Measurements from ENCODE around the gene APOL6. TPM values are rescaled to one million over a fixed set of nuclear protein-coding genes. Genes with fewer than 3 reads are reported as not detected.

The APOL6 gene
- total and polyA plus RNA-seq, 2 of the 13 experiments (the other 11 are each of a cell fraction or from before 2014, with no cell fraction given) = 5.2 to 7.5 TPM

DNA sequence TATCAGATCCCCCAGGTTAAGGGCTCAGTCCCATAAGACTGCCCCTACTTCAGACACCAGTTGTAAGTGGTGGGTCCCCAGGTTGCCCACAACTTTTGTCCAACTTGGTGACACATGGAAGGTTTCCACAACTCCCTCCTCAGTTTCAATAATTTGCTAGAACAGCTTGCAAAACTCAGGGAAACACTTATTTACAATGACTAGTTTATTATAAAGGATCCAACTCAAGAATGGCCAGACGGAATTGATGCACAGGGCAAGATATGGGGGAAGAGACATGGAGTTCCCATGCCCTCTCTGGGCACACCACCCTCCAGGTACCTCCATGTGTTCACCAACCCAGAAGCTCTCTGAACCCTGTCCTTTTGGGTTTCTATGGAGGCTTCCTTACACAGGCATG lies 5.6 kb downstream of the APOL6 start:
- no peak overlapping the region for H3K4me3 ChIP-seq (replicated peaks in 1 of 3; ENCODE audit: insufficient read depth in 1 of 3, low read depth in 2 of 3, low read length in 3 of 3)
- in situ Hi-C loops (cut with HindIII; ENCODE audit: extremely low pct_ligation_motif_present, low pct_unique_long_range_greater_than_20kb) = no loop called here
- DNase-seq (ENCODE audit: low spot score) (no peak), ATAC-seq (no peak), FAIRE-seq (no peak)
- H3K9me3 ChIP-seq (ENCODE audit: low read length) = 0 out of 2 replicates have a peak, but pooled peaks cover 3% of the 10 kb centered on the region
- peaks cover 19% of the 10 kb centered on the region for H3K79me2 ChIP-seq (ENCODE audit: insufficient read depth, low read length)
- H3K9ac ChIP-seq (ENCODE audit: insufficient read depth, low read depth, low read length) = no peak overlapping the region
- no peaks in the 10 kb centered on the region for H4K20me1 ChIP-seq (ENCODE audit: insufficient read depth, low read length)
- H3K27ac ChIP-seq (ENCODE audit: extremely low read length, insufficient read depth, low read length) = no peak overlapping the region
- no peak overlapping the region for H2AFZ ChIP-seq (ENCODE audit: low read length)
- WGBS (ENCODE audit: low lambda C conversion rate) = 80% methylated on average over 1 of the region's 1 CpG
- no peak overlapping the region for H3K4me2 ChIP-seq (ENCODE audit: low read depth, low read length)
- peaks cover 1 to 31% of the 10 kb centered on the region in 2 experiments; a peak in 4 of 5 replicates for H3K36me3 ChIP-seq (replicated peaks in 1 of 2; ENCODE audit: control insufficient read depth in 1 of 2, insufficient read depth in 2 of 2, low read length in 2 of 2)
- TF ChIP-seq TOE1 (CRISPR knock-in tag; IDR thresholded peaks at IDR 0.05) (no peak), ZNF747 (CRISPR knock-in tag; IDR thresholded peaks at IDR 0.05; ENCODE audit: borderline replicate concordance) (no peak), ZNF816 (CRISPR knock-in tag; IDR thresholded peaks at IDR 0.05; ENCODE audit: borderline replicate concordance) (no peak), XRCC5 (optimal IDR thresholded peaks at IDR 0.05; ENCODE audit: low read length) (no peak), MEIS1 (CRISPR knock-in tag; IDR thresholded peaks at IDR 0.05; ENCODE audit: borderline replicate concordance) (no peak), ZNF891 (CRISPR knock-in tag; IDR thresholded peaks at IDR 0.05) (no peak), TMF1 (CRISPR knock-in tag; IDR thresholded peaks at IDR 0.05; ENCODE audit: low read depth) (no peak)
- ChIA-PET CTCF (ENCODE audit: low intra/inter-chr PET ratio, low total read pairs) (no interaction called here), POLR2A (no interaction called here)
- BruUV-seq (replicated peaks) = no TSS peak
- H3K4me1 ChIP-seq (ENCODE audit: insufficient read depth, low read length) = peaks cover 9% of the 10 kb centered on the region
- intact Hi-C loops (cut with micrococcal nuclease; ENCODE audit: unreplicated experiment) = no loop called here
- H3K27me3 ChIP-seq (ENCODE audit: control insufficient read depth in 1 of 2, insufficient read depth in 2 of 2, low read length in 2 of 2) = no peaks in the 10 kb centered on the region; a peak in 1 of 5 replicates

DNA sequence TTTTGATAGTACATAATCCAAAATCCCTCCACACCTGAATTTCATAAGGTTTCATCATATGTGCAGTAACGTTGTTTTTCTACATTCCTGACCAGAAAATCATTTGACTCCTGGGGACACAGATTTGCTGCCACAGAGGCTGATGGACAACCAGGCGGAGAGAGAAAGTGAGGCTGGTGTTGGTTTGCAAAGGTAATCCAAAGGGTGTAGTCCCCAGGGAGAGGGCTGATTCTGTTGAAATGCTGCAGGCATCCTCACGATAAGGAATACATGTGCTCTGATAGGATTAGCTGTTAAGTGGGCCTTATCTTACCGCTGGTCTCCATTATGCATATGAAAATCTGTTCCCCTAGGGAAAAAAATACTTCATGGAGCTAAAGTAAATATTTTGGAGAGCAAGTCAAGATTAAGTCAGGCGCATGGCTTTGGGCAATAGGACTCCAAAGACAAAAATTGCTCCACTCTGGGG lies 8.1 kb downstream of the APOL6 start:
- no peak for FAIRE-seq
- no peak overlapping the region for H2AFZ ChIP-seq (ENCODE audit: low read length)
- TF ChIP-seq ZNF883 (CRISPR knock-in tag; IDR thresholded peaks at IDR 0.05; ENCODE audit: not compliant biosample characterization) = no peak
- no peak for ATAC-seq
- no peak for DNase-seq (ENCODE audit: low spot score)
- POLR2A ChIA-PET = no interaction called here
- in situ Hi-C loops (cut with HindIII; ENCODE audit: extremely low pct_ligation_motif_present, low pct_unique_long_range_greater_than_20kb) = no loop called here
- 94% methylated on average over 5 of the region's 5 CpGs for WGBS (ENCODE audit: low lambda C conversion rate)
- H3K9ac ChIP-seq (ENCODE audit: insufficient read depth, low read depth, low read length) = no peak overlapping the region
- no peaks in the 10 kb centered on the region for H3K9me3 ChIP-seq (ENCODE audit: low read length)
- H3K4me2 ChIP-seq (ENCODE audit: low read depth, low read length) = no peak overlapping the region
- H3K27me3 ChIP-seq (ENCODE audit: control insufficient read depth in 1 of 2, insufficient read depth in 2 of 2, low read length in 2 of 2) = no peaks in the 10 kb centered on the region
- CTCF ChIA-PET (ENCODE audit: low intra/inter-chr PET ratio, low total read pairs) = no interaction called here
- no TSS peak for BruUV-seq (replicated peaks)
- intact Hi-C loops (cut with micrococcal nuclease; ENCODE audit: unreplicated experiment) = no loop called here
- H3K27ac ChIP-seq (ENCODE audit: extremely low read length, insufficient read depth, low read length) = no peak overlapping the region
- no peaks in the 10 kb centered on the region for H4K20me1 ChIP-seq (ENCODE audit: insufficient read depth, low read length)
- H3K4me1 ChIP-seq (ENCODE audit: insufficient read depth, low read length) = peaks cover 8% of the 10 kb centered on the region
- peaks cover 4% of the 10 kb centered on the region for H3K79me2 ChIP-seq (ENCODE audit: insufficient read depth, low read length)
- H3K36me3 ChIP-seq (replicated peaks in 1 of 2; ENCODE audit: control insufficient read depth in 1 of 2, insufficient read depth in 2 of 2, low read length in 2 of 2) = peaks cover 7 to 40% of the 10 kb centered on the region in 2 experiments
- H3K4me3 ChIP-seq (replicated peaks in 1 of 3; ENCODE audit: insufficient read depth in 1 of 3, low read depth in 2 of 3, low read length in 3 of 3) = no peak overlapping the region
